IgD-negative memory B cell (primary cell): ENCODE measurements around the gene SLCO2B1. TPM values are rescaled to one million over a fixed set of nuclear protein-coding genes. Genes with fewer than 3 reads are reported as not detected.

Experiments
- H3K27ac Mint-ChIP-seq, 3 donors: one replicate each; pipeline ENCODE4 v1.8.0; 2020 to 2022; ENCODE audit warnings: mild to moderate bottlenecking in 3 of 3, mixed read lengths in 3 of 3, moderate library complexity in 1 of 3
- H3K27me3 Mint-ChIP-seq: one replicate; pipeline ENCODE4 v1.8.0; 2021; ENCODE audit warnings: mixed read lengths
- H3K36me3 Mint-ChIP-seq: one replicate; pipeline ENCODE4 v1.8.0; 2020; ENCODE audit warnings: mild to moderate bottlenecking, mixed read lengths
- H3K4me1 Mint-ChIP-seq, 3 donors: one replicate each; pipeline ENCODE4 v1.8.0; 2020 to 2022; ENCODE audit warnings: mixed read lengths in 3 of 3, mild to moderate bottlenecking in 1 of 3
- H3K4me3 Mint-ChIP-seq, 4 donors: one replicate each; pipeline ENCODE4 v1.8.0; 2020 to 2022; ENCODE audit warnings: mild to moderate bottlenecking in 4 of 4, mixed read lengths in 4 of 4, moderate library complexity in 3 of 4
- H3K9me3 Mint-ChIP-seq, 3 donors: one replicate each; pipeline ENCODE4 v1.8.0; 2020 to 2021; ENCODE audit warnings: mixed read lengths in 3 of 3, mild to moderate bottlenecking in 1 of 3
- polyA plus RNA-seq: library from polyadenylated mRNA; unstranded; fragments of 300-500 nt; fragmentation: Illumina TruSeq; gene quantifications from one replicate; pipeline ENCODE4 v1.2.3, GENCODE V29; 2021

The SLCO2B1 gene
- polyA plus RNA-seq, 1 donor from 2014 or later = not detected

- no peaks in the 10 kb centered on the region for H3K36me3 Mint-ChIP-seq
- H3K9me3 Mint-ChIP-seq = no peaks in the 10 kb centered on the region
- no peaks in the 10 kb centered on the region for H3K4me1 Mint-ChIP-seq
- H3K4me3 Mint-ChIP-seq = no peak overlapping the region
- no peak overlapping the region for H3K27ac Mint-ChIP-seq
- peaks cover 2% of the 10 kb centered on the region for H3K27me3 Mint-ChIP-seq
These were observed 52.2 kb downstream of the SLCO2B1 start for GRCh38 chr11:75203138-75203537.

GRCh38 chr11:75203641-75204011, 52.7 kb downstream of the SLCO2B1 start:
- no peak overlapping the region for H3K4me3 Mint-ChIP-seq
- H3K27me3 Mint-ChIP-seq = peaks cover 2% of the 10 kb centered on the region
- H3K4me1 Mint-ChIP-seq = no peaks in the 10 kb centered on the region
- no peak overlapping the region for H3K27ac Mint-ChIP-seq
- no peaks in the 10 kb centered on the region for H3K36me3 Mint-ChIP-seq
- no peaks in the 10 kb centered on the region for H3K9me3 Mint-ChIP-seq

GRCh38 chr11:75204012-75204674, 53.2 kb downstream of the SLCO2B1 start:
- H3K4me1 Mint-ChIP-seq = no peaks in the 10 kb centered on the region
- H3K27me3 Mint-ChIP-seq = peaks cover 2% of the 10 kb centered on the region
- no peaks in the 10 kb centered on the region for H3K36me3 Mint-ChIP-seq
- no peaks in the 10 kb centered on the region for H3K9me3 Mint-ChIP-seq
- no peak overlapping the region for H3K27ac Mint-ChIP-seq
- no peak overlapping the region for H3K4me3 Mint-ChIP-seq

DNA sequence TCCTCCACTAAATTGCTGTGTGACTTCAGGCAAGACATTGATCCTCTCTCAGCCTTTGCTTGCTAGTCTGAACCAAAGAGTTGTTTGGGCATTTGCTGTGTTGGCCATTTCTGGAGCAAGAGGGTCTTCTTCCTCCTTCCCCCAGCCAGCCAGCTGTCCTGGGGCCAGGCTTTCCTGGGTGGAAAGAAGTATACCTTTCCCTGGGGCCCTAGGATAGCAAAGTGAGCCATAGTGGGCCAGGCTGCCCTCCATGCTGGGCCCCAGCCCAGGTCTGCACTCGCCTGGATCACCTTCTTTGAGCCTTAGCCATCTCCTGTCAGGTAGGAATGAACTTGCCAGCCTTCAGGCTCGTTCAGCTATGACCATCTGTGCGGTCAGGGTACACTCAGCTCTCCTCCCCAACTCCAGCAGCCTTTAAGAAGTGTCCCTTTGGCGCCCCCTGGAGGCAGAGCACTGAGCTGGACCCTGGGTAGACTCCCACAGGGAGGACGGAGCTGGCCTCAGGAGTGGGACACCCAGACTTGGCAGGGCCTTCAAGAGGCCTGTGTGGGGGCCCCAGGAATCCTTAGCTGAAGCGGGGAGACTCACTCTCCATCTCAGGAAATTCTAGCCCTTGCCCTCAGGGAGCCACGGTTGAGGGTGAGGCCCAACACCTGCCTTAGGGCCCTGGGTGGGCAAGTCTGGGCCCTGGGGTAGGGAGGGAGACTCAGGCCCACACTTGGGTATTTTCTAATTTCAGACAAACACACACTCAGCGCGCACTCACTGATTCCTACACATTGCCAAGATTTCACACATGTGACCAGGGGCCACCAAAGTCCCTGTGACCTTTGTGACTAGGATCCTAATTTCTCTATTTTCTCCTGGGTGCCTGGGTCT, 54.0 kb downstream of the SLCO2B1 start:
- Mint-ChIP-seq H3K9me3 (no peaks in the 10 kb centered on the region), H3K36me3 (no peaks in the 10 kb centered on the region), H3K27me3 (peaks cover 2% of the 10 kb centered on the region), H3K4me1 (no peaks in the 10 kb centered on the region), H3K4me3 (no peak overlapping the region), H3K27ac (no peak overlapping the region)

DNA sequence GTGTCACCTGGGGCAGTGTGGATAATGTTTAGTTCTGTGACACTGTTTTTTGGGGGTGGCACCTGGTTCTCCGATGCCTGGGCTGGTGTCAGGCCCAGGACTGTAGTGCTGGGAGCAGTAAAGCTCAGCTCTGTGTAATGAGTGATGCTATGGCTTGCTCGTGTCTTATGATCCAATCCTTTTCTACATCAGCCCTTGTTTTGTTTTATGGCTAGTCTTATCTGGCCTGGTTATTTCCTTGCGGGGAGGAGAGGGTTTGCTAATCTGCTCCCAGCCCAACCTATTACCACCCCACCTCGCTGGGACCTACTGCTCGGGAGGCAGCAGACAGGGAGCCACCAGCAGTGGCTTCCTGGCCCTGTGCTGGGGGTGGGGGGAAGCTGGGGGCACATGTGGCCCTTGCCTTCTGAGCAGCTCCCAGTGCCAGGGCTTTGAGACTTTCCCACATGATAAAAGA, 54.7 kb downstream of the SLCO2B1 start:
- H3K9me3 Mint-ChIP-seq = no peaks in the 10 kb centered on the region
- no peaks in the 10 kb centered on the region for H3K36me3 Mint-ChIP-seq
- H3K27me3 Mint-ChIP-seq = peaks cover 6% of the 10 kb centered on the region
- no peak overlapping the region for H3K4me3 Mint-ChIP-seq
- H3K27ac Mint-ChIP-seq = no peak overlapping the region
- no peaks in the 10 kb centered on the region for H3K4me1 Mint-ChIP-seq

- Mint-ChIP-seq H3K27me3 (peaks cover 6% of the 10 kb centered on the region), H3K9me3 (peaks cover 0 to 1% (median 0%) of the 10 kb centered on the region in 3 donors), H3K36me3 (no peaks in the 10 kb centered on the region), H3K4me3 (no peak overlapping the region), H3K4me1 (no peaks in the 10 kb centered on the region), H3K27ac (no peak overlapping the region)
These were observed 57.5 kb downstream of the SLCO2B1 start for GRCh38 chr11:75208446-75208845.

- no peak overlapping the region for H3K27ac Mint-ChIP-seq
- no peaks in the 10 kb centered on the region for H3K36me3 Mint-ChIP-seq
- no peak overlapping the region for H3K4me3 Mint-ChIP-seq
- peaks cover 12% of the 10 kb centered on the region for H3K27me3 Mint-ChIP-seq
- H3K9me3 Mint-ChIP-seq = peaks cover 0 to 2% (median 1%) of the 10 kb centered on the region in 3 donors
- H3K4me1 Mint-ChIP-seq = no peaks in the 10 kb centered on the region
These were observed 61.5 kb downstream of the SLCO2B1 start for GRCh38 chr11:75212411-75212810.

DNA sequence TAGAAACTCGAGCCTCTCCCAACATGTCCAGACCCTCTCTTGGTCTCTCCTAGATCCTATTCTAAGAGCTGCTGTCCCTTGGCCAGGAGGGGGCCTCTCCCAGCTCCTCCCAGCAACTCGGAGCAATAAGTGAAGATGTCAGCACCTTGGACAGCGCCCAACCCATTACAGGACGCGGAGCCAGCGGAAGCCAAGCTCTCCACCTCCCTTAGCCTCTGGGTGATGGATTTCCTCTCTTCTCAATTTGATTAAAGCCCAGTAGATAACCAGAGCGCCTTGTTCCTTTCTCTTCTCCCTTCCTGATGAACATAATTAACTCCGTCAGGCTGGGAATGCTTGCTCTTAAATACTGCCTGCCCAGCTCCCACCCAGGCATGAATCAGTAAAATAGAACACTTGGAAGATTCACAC, 63.5 kb downstream of the SLCO2B1 start:
- Mint-ChIP-seq H3K9me3 (peaks cover 0 to 2% (median 1%) of the 10 kb centered on the region in 3 donors), H3K36me3 (no peaks in the 10 kb centered on the region), H3K4me3 (peak overlapping the region in 1 of 4 donors; percentile 38), H3K4me1 (no peaks in the 10 kb centered on the region), H3K27me3 (peaks cover 14% of the 10 kb centered on the region), H3K27ac (no peak overlapping the region)

GRCh38 chr11:75214843-75215242, 63.9 kb downstream of the SLCO2B1 start:
- H3K9me3 Mint-ChIP-seq = peaks cover 0 to 2% (median 1%) of the 10 kb centered on the region in 3 donors
- H3K36me3 Mint-ChIP-seq = no peaks in the 10 kb centered on the region
- no peaks in the 10 kb centered on the region for H3K4me1 Mint-ChIP-seq
- no peak overlapping the region for H3K4me3 Mint-ChIP-seq
- H3K27me3 Mint-ChIP-seq = peaks cover 14% of the 10 kb centered on the region
- H3K27ac Mint-ChIP-seq = no peak overlapping the region

DNA sequence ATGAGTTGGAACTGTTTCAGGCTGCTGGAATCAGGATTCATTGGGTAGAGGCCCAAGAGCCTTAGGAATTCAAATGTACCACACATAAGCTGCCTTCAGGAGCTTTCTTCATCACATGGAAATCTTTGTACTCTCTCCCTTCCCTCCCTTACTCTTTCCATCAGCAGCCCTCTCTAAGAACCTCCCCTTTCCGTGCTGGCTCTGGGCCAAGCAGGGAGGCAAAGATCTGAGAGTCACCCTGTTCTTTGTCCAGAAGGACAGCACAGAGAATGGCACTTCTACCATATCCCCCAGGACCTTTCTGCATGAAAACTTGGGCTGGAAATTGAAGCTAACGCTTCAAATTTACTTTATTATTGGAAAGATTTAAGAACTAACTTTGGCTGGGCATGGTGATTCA, 69.0 kb downstream of the SLCO2B1 start:
- Mint-ChIP-seq H3K36me3 (no peaks in the 10 kb centered on the region), H3K4me3 (no peak overlapping the region), H3K27me3 (peaks cover 7% of the 10 kb centered on the region), H3K4me1 (no peaks in the 10 kb centered on the region), H3K9me3 (no peaks in the 10 kb centered on the region), H3K27ac (no peak overlapping the region)

- Mint-ChIP-seq H3K4me1 (no peaks in the 10 kb centered on the region), H3K4me3 (no peak overlapping the region), H3K27ac (no peak overlapping the region), H3K36me3 (no peaks in the 10 kb centered on the region), H3K27me3 (peaks cover 2% of the 10 kb centered on the region), H3K9me3 (no peaks in the 10 kb centered on the region)
These were observed 73.2 kb downstream of the SLCO2B1 start for GRCh38 chr11:75223954-75224643.

DNA sequence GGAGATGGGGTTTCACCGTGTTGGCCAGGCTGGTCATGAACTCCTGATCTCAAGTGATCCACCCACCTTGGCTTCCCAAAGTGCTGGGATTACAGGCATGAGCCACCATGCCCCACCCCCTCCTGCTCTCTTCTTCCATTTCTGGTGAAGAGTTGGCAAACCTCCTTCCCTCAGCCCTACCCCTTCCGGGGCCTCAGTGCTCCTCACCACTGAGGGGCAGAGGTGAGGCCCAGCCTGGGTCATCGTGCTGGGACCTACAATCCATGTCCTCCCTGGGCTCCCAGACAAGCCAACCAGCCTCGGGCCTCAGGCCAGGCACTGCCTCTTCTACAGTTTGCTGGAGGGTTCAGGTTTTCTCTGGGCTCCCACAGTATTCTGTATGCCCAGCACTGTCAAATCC, 74.9 kb downstream of the SLCO2B1 start:
- H3K9me3 Mint-ChIP-seq = no peaks in the 10 kb centered on the region
- H3K27me3 Mint-ChIP-seq = peaks cover 5% of the 10 kb centered on the region
- no peak overlapping the region for H3K4me3 Mint-ChIP-seq
- H3K36me3 Mint-ChIP-seq = peaks cover 2% of the 10 kb centered on the region
- no peaks in the 10 kb centered on the region for H3K4me1 Mint-ChIP-seq
- peak overlapping the region in 1 of 3 donors; percentile 80 for H3K27ac Mint-ChIP-seq

DNA sequence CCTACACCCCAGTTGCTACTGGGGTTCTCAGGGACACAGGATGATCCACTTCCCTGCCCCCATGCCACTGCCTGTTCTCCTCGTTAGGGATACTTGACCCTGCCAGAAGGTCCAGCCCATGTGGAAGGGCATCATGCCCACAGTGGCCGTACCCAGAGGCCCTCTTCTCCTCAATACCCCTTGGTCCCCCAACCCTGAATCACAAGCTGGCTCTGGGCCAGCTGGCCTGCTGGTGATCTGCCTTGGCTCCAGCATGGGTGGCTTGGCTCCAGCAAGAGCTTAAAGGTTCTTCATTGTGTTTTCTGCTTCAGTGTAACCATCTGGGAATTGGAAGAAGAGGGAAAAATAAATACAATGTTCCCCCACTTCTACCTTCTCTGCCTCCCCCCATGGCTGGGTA, 78.6 kb downstream of the SLCO2B1 start:
- Mint-ChIP-seq H3K9me3 (peaks cover 0 to 3% (median 0%) of the 10 kb centered on the region in 3 donors), H3K27me3 (peaks cover 17% of the 10 kb centered on the region), H3K36me3 (peaks cover 2% of the 10 kb centered on the region), H3K4me3 (no peak overlapping the region), H3K4me1 (peaks cover 0 to 1% (median 0%) of the 10 kb centered on the region in 3 donors), H3K27ac (peak overlapping the region in 1 of 3 donors; percentile 17)

DNA sequence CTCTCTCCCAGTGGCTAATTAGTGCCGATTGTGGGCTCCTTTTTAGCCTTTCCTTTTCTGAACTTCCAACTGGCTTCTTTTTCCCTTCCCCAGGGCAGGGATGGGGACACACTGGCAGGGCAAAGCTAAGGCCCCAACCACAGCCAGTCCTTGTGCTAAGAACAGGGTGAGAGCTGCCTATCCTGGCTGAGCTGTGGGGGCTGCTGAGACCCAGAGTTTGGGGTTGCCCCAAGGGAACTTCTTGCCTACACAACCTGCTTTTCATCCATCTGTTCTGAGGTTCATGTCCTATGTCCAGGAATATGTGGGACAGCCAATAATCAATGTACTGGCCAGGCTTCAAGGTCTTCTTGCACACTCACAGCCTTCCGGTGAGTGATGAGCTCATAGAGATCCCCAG, 79.7 kb downstream of the SLCO2B1 start:
- H3K27me3 Mint-ChIP-seq = peaks cover 19% of the 10 kb centered on the region
- H3K4me1 Mint-ChIP-seq = peaks cover 0 to 1% (median 0%) of the 10 kb centered on the region in 3 donors
- H3K27ac Mint-ChIP-seq = no peak overlapping the region
- peaks cover 2% of the 10 kb centered on the region for H3K36me3 Mint-ChIP-seq
- H3K9me3 Mint-ChIP-seq = peaks cover 0 to 4% (median 0%) of the 10 kb centered on the region in 3 donors
- H3K4me3 Mint-ChIP-seq = peak overlapping the region in 1 of 4 donors; percentile 21

GRCh38 chr11:75233754-75234172, 82.9 kb downstream of the SLCO2B1 start:
- Mint-ChIP-seq H3K4me1 (peaks cover 0 to 4% (median 0%) of the 10 kb centered on the region in 3 donors), H3K36me3 (peaks cover 2% of the 10 kb centered on the region), H3K27ac (no peak overlapping the region), H3K4me3 (no peak overlapping the region), H3K9me3 (peaks cover 0 to 4% (median 0%) of the 10 kb centered on the region in 3 donors), H3K27me3 (peaks cover 37% of the 10 kb centered on the region)
